GM21526 (cell line): ENCODE results near the gene VSIG1.

ENCODE experiments used
- ATAC-seq: cut with Tn5 transposase; IDR thresholded peaks from one replicate; pipeline ENCODE4 v1.9.1; 2021; ENCODE audit warnings: moderate library complexity; ENCODE audit not compliant: unreplicated experiment, low FRiP score

The VSIG1 gene

DNA sequence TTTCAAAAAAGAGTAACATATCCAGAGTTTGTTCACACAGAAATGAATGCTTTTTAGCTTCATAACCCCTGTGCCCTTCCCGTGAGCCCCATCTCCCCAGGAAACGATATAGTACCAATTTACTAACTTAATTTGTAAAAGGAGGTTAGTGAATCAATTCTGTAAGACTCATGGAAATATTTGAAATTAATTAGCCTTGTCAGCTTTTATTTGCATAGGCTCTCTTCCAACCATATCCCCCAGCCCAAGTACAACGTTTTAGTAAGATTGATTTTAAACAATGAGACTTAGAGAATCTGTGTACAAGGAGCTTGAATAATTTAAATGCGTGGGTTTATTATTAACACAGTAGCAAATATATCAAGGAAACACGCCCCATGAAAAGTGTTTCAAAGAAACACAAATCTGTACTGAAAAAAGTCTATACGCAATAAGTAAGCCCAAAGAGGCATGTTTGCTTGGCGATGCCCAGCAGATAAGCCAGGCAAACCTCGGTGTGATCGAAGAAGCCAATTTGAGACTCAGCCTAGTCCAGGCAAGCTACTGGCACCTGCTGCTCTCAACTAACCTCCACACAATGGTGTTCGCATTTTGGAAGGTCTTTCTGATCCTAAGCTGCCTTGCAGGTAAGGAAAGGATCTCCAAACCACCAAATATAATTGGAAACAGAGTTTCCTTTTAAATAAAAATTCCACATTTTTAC is at the start of gene VSIG1:
Gene VSIG1, plus strand, starts transcription at position 512 of the 703 bp plus-strand sequence. Its CDS starts 66 bp downstream, at position 578.
- no peak for ATAC-seq

DNA sequence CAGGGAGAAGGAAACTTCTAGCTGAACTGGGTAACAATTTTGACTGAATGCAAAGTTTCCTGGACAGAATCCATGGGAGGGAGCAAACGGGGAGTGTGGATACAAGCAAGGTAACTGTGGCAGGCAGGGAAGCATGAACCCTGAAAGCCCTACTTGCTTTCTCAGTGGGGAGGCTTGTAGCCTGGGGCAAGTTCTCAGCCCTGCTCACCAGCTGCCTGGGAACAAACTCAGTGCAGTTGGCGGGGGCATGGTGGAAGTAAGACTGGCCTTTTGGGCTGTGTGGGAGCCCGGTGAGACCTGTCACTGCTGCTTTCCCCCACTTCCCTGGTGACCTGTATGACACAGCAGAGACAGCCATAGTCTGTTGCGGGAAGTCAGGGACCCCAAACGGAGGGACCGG is 48.7 kb upstream of the VSIG1 start:
- no peak for ATAC-seq

DNA sequence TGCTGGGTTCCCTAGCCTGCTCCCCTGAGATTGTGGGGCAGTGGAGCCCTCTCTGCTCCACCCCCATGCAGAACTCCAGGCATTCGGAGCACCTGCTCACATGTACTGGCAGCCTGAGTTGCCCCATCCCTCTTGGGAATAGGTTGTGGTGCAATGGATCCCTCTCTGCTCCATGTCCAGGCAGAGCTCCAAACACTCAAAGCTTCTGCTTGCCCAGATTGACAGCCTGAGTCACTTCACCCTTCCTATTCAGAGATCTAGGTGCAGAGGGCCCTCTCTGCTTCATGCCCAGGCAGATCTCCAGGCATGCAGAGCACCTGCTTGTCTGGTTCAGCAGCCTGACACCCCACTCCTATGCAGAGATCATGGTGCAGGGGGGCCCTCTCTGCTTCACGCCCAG is 44.1 kb upstream of the VSIG1 start:
- no peak for ATAC-seq

DNA sequence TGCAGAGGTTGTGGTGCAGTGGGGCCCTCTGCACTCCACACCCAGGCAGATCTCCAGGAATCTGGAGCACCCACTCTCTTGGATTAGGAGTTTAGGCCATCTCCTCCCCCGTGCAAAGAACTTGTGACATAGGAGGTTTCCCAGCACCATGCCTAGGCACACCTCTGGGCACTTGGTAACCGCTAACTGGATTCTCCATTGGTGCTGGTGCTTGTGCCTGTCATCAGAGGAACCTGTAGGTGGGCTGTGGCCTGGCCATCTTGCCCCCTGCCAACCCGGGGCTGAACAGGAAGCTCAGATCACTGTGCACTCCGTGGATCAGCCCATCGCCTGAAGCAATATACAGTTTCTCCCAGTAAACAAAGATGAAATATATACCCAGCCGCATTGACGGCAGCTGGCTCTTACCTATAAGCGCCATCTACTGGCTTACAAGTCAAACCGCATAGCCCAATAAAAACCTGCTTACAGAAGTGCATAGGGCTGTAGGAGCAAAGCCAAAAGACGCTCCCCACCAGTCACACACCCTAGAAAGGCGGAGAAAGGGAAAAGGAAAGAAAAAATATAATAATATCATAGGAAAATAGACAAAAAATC is 43.5 kb upstream of the VSIG1 start:
- ATAC-seq: peak; percentile 90

DNA sequence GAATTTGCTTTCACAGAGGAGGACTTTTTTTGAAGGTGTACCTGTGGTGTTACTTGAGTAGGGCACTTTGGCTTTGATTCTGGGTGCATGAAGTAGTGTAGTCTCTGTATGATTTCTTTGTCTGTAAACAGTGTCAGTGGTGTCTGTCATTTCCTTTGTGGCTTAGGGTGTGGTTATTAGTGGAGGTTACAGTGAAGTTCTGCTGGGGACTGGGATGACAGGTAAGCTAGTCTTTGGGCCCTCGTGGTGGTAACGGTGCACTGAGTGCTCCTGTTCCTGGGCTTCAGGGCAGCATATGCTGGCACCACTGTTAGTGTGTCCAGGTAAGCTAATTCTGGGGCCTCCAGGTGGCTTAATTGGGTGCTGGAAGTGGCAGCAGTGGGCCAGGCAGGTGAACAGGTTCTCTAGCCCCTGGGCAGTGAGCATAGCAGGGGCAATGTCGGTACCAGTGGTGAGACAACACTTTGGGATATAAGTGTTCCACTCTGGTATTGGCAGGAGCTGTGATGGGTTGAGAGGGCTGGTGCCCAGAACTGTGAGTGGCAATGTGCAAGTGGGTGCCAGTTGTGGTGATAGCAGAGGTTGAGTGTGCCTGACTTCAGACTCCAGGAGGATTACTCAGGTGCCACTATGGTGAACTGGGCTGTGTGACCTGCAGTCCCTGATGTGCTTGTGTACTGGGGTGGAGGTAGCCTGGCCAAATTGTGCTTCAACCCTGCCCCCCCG is 26.0 kb upstream of the VSIG1 start:
- ATAC-seq: no peak

DNA sequence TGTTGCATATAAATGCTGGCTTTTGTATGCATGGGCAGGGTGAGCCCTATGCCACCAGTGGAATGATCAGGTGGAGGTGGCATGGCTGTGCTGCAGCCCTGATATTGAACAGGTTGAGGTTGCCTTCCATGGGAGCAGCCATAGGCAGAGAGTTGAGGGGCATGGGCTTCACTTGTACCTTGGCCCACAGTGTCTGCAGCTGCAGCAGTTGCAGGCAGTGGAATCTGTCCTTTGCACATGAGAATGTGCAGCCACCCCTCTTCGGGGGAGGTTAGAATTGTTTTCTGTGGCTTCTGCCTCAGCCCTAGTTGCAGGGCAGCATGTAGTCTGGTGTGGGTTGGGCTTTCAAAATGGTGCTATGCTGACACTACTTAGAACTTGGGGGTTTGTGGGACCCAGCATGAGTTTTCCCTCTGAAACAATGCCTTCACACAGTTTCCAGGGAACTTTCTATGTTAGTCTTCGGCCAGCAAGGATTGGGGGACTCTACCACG is 25.4 kb upstream of the VSIG1 start:
- no peak for ATAC-seq

DNA sequence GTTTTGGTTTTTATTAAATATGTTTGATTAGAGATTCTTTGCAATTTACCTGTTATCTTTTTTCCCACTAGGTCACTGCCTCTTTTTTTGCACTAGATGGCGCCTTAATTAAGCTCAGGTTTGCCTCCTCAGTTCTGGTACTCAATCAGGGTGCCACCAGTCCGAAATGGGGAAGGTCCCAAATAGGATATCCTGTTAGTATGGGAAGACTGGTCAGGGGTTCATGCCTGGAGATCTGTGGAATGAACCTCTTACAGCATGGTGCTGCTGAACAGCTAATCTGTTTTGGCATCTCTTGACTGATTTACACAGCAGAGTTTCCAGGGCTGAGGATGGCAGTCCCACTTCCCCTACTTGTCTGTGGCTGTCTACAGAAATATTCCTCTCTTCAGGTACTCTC is 24.2 kb upstream of the VSIG1 start:
- no peak for ATAC-seq

DNA sequence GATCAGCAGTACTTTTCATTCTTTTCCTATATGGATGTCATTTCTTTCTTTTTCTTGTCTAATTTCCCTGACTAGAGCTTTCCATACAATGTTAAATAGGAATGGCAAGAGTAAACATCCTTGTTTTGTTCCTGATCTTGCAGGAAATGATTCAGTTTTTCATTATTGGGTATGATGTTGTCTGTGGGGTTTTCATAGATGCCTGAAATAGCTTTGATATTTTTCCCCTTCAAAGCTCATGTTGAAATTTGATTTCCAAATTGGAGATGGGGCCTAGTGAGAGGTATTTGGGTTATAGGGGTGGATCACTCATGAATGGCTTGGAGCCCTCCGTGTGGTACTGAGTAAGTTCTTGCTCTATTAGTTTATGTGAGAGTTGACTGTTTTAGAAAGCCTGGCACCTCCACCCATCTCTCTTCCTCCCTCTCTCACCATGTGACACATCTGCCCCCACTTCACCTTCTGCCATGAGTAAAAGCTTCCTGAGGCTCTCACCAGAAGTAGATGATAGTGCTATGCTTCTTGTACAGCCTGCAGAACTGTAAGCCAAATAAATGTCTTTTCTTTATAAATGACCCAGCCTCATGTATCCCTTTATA is 22.3 kb upstream of the VSIG1 start:
- ATAC-seq: no peak

DNA sequence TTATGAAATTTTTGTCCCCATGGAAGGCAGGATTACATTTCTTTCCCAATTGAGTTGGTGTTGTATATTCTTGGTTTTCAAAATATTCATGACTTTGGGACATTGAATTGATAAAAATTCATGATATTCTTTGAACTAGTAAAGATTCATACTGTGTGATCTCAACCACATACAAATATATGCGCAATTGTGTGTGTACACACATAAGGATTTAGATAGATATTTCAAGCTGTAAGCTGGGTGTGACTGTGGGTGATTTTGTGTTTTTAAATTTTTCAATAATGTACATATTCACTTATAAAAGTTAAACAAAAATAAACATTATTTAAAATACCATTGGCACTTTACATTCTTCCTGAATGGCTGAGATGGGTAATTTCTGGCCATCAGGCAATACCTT is 19.5 kb upstream of the VSIG1 start:
- no peak for ATAC-seq

DNA sequence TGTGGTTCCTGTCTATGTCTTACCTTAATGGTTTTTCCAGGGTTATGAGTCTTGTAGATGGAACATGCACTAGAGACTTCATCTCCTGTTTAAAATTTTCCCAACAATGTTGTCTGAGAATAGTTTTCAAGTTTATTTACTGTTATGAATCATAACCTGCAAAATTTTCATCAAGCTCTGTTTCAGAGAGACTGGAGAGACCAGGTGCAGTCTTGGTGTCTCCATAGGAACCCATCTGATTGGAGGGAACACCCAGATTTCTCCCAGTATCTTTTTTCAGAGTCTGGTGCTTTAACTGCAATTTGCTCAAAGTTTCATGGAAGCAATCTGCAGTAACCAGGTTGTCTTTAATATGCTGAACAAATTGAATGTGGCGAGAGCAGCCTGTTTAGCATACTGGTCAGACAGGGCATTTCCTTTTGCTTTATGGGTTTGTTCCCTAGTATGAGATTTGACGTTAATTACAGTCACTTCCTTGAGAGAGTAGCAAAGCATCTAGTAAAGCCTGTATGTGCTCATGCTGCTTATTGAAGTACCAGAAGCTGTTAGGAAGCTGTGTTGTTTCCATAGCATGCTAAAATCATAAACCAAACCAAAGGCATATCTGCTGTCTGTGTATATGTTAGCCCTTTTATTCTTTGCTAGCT is 18.8 kb upstream of the VSIG1 start:
- no peak for ATAC-seq

DNA sequence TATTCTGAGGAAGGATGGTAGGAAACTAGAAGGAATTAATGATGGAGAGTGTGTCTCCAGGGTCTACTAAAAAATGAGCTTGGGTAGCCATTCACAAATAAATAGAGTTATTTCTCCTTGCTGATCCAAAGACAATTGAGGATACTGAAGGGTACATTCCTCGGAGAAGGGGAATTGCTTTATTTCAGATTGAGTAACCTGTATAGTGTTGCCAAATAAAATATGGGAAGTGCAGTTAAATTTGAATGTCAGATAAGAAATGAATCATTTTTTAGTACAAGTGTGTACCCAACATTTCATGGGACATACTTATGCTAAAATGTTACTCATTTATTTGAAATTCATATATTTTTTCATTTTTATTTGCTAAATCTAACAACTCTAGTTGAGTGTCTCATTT is 16.0 kb upstream of the VSIG1 start:
- ATAC-seq: no peak

DNA sequence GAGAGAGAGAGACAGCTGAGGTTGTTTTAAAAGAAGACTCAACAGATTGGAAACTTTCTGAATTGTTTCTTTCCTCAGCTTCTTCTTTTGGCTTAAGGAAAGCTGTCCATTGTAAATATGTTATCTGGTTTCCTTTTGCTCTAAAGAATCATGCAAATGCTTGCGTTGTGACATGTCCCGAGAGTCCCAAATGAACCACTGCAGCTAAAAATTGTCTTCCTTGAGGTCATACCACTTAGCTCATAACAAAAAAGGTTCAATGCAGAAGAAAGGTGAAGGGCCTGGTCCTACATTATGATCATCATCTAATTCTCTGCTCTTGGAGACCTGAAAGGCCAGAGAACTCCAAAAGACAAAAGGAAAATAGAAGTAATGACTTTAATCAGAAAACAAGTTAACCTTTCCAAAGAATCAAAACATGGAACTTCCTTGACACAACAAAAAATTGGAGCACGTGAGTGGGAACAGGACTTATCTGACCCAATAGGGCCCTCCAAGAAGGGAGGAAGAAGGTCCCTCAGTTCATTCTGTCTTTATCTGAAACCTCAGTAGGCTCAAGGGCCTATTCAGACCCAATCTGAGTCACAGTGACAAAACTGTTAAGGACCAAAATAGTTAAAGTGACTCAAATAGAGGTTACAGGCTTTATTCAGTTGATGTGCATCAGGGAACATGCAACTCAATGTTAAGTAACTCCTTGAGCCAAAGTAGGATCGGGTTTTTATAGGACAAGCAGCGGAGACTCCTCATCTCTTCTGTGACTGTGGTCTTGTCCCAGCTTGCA is 14.7 kb upstream of the VSIG1 start:
- ATAC-seq: peak; percentile 70

DNA sequence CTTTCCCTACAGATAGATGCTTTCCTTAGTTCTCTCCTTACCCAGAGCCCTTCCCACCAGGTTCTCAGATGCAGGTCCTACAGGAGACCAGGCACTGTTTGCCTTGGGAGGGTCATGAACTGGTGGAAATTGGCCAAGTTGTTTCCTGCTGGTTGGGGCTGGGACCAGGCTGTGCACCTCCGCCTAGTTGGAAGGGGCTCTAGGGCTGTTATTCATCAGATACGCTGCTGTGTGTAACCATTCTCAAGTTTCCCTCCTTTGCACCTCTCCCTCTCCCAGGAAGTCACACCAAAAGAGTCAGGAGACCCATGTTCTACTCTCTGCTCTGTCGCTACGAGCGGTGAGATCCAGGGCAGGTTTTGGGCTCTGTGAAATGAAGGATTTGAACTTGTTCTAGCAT is 11.9 kb upstream of the VSIG1 start:
- ATAC-seq: no peak

DNA sequence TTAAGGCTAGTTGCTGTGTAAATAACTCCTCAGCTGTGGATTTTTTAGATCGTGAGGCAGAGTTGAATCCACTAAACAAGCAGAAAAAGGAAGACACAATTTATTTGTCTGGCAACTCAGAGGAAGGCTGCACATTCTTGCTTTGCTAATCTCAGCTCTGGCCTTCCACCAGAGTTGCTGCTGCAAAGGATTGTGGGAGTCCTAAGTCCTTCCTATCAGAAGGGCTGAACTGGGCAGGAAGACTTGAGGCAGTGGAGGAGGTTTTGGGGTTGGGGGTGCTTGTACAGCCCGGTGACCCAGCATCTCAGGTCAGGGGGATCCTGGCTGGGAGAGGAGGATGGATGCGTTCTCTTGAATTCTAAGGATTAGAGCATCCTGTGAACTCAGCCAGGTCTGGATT is 11.0 kb upstream of the VSIG1 start:
- no peak for ATAC-seq

DNA sequence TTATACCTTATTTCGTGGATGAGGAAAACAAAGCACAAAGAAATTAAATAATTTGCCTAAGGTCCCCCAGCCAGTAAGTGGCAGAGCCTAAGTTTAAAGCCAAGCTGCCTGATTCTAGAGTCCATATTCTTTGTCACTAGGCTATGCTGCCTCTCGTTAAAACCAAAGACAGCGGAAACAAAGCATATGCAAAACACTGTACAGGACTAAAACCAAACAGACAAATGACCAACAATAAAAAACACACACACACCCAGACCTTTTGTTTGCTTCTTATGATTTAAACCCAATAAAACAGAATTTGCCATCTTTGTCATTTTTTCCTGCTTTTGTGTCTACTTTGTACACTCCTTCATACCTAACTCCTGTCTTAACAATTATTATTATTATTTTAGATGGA is 10.1 kb upstream of the VSIG1 start:
- no peak for ATAC-seq

DNA sequence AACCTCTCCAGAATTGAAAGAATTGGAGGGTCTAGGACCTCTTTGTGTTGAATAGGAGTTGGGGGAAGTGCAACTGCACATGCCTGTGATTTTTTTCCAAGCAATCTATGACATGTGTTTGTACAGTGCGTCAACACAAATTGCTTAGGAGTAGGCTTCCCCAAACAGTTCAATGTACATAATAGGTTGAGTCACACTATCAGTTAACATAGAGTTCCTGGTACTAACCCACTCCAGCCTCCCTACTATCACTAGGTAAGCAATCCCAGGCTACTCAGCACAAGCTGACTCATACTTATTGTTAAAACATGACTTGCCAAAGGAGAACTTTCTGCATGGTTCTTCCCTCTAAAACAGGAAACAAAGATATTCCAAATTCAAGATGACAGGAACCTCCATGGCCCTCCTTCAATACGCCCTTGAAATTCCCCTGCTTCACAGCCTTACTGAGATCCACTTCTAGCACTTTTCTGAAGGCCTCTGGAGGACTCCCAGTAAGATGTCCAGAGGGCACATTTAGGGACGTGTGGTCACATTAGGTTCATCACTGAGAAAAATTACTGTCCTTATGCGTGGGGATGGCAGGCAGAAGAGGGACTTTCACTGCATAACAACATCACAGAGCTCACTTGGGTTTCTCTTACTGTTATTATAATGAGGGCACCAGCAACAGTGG is 8.4 kb upstream of the VSIG1 start:
- ATAC-seq: no peak

DNA sequence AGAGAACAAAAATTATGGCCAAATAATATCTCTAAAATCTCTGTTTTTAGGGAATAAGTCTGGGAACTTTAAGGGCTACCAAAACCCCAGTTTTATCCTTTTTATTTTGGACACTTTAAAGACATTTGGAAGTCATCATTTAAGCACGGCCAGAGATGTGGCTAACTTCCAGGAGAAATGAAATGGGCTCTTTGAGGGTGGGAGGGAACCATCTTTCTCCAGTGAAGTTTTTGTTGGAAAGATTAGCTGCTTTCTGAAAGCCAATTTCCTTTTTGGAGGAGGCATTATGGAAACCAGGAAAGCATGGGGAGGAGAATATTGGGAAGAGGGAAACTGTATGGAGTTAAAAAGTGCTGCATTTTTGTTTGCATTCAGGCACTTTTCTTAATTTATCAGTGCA is 4.8 kb downstream of the VSIG1 start:
- ATAC-seq: no peak

DNA sequence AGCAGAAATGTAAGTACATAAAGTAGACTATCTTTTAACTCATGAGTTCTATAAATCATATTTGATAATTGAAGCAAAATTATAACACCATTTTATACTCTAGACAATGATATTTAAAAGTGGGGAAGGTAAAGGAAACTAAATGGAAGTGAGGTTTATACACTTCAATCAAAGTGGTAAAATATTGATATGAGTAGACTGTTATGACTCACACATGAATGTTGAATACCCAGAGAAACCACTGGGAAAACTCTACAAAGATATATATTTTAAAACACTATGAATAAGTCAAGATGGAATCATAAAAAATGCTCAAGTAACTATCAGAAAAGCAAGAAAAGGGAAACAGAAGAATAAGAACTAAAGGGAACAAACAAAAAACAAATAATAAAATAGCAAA is 8.4 kb downstream of the VSIG1 start:
- ATAC-seq: no peak

DNA sequence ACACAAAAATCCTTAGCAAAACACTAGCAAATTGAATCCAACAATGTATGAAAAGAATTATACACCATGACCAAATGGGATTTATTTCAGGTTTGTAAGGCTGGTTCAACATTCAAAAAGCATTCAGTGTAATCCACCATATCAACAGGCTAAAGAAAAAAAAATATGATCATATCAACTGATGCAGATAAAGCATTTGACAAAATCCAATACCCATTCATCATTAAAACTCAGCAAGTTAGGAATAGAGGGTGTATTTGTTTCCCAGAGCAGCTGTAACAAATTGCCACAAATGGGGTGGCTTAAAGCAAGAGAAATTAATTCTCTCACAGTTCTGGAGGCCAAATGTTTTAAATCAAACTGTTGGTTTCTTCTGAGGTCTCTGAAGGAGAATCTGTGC is 10.7 kb downstream of the VSIG1 start:
- no peak for ATAC-seq

DNA sequence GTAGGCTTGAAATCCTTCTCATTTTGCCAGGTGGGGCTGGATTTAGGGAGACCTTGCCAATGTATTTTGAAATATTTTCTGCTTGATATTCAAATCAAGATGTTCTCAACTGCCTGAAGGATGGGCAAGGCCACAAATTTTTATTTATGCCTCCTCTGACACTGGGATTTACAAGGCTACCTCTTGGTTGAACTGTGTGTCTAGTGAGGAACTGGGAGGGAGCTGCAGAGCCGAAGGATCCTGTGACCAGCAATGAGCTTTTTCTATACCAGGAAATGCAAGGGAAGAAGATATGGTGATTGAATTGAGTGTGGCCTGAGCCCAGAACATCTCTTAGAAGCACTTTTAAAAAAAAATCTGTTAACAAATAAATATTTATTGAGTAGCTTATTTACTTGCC is 14.9 kb downstream of the VSIG1 start:
- ATAC-seq: no peak
